Measurements from ENCODE around the gene CCDC167. TPM values are rescaled to one million over a fixed set of nuclear protein-coding genes. Genes with fewer than 3 reads are reported as not detected.
A peak's percentile ranks its signal among the peaks of the same experiment; 100 is the strongest.

The CCDC167 gene
- total RNA-seq, 1 experiment from 2014 or later = 31.1 TPM

- in situ Hi-C loops (cut with HindIII; ENCODE audit: low pct_unique_long_range_greater_than_20kb, low sequenced_read_pairs) = no loop called here
- no peak for DNase-seq (ENCODE audit: low read depth, low spot score)
These were observed 558 bp upstream of the CCDC167 start for GRCh38 chr6:37500294-37500608.

- DNase-seq (ENCODE audit: low read depth, low spot score) = no peak
- in situ Hi-C loops (cut with HindIII; ENCODE audit: low pct_unique_long_range_greater_than_20kb, low sequenced_read_pairs) = no loop called here
These were observed 2.5 kb downstream of the CCDC167 start for GRCh38 chr6:37496951-37497885.

- DNase-seq (ENCODE audit: low read depth, low spot score) = no peak
- in situ Hi-C loops (cut with HindIII; ENCODE audit: low pct_unique_long_range_greater_than_20kb, low sequenced_read_pairs) = no loop called here
These were observed 4.3 kb downstream of the CCDC167 start for GRCh38 chr6:37495244-37495934.

- in situ Hi-C loops (cut with HindIII; ENCODE audit: low pct_unique_long_range_greater_than_20kb, low sequenced_read_pairs) = no loop called here
- no peak for DNase-seq (ENCODE audit: low read depth, low spot score)
These were observed 6.1 kb downstream of the CCDC167 start for GRCh38 chr6:37493661-37493995.

- in situ Hi-C loops (cut with HindIII; ENCODE audit: low pct_unique_long_range_greater_than_20kb, low sequenced_read_pairs) = no loop called here
- DNase-seq (ENCODE audit: low read depth, low spot score) = no peak
These were observed 6.6 kb downstream of the CCDC167 start for GRCh38 chr6:37492991-37493660.

- in situ Hi-C loops (cut with HindIII; ENCODE audit: low pct_unique_long_range_greater_than_20kb, low sequenced_read_pairs) = no loop called here
- DNase-seq (ENCODE audit: low read depth, low spot score) = no peak
These were observed 7.3 kb downstream of the CCDC167 start for GRCh38 chr6:37492236-37492972.

- in situ Hi-C loops (cut with HindIII; ENCODE audit: low pct_unique_long_range_greater_than_20kb, low sequenced_read_pairs) = no loop called here
- no peak for DNase-seq (ENCODE audit: low read depth, low spot score)
These were observed 7.9 kb downstream of the CCDC167 start for GRCh38 chr6:37491830-37492208.

GRCh38 chr6:37491171-37491829 lies 8.4 kb downstream of the CCDC167 start:
- no peak for DNase-seq (ENCODE audit: low read depth, low spot score)
- in situ Hi-C loops (cut with HindIII; ENCODE audit: low pct_unique_long_range_greater_than_20kb, low sequenced_read_pairs) = no loop called here

- in situ Hi-C loops (cut with HindIII; ENCODE audit: low pct_unique_long_range_greater_than_20kb, low sequenced_read_pairs) = no loop called here
- no peak for DNase-seq (ENCODE audit: low read depth, low spot score)
These were observed 9.0 kb downstream of the CCDC167 start for GRCh38 chr6:37490536-37491170.

GRCh38 chr6:37489697-37490336 lies 9.9 kb downstream of the CCDC167 start:
- no peak for DNase-seq (ENCODE audit: low read depth, low spot score)
- in situ Hi-C loops (cut with HindIII; ENCODE audit: low pct_unique_long_range_greater_than_20kb, low sequenced_read_pairs) = no loop called here

- in situ Hi-C loops (cut with HindIII; ENCODE audit: low pct_unique_long_range_greater_than_20kb, low sequenced_read_pairs) = no loop called here
- DNase-seq (ENCODE audit: low read depth, low spot score) = no peak
These were observed 11.2 kb downstream of the CCDC167 start for GRCh38 chr6:37488476-37488875.

GRCh38 chr6:37487591-37488380 lies 11.9 kb downstream of the CCDC167 start:
- in situ Hi-C loops (cut with HindIII; ENCODE audit: low pct_unique_long_range_greater_than_20kb, low sequenced_read_pairs) = no loop called here
- no peak for DNase-seq (ENCODE audit: low read depth, low spot score)

- in situ Hi-C loops (cut with HindIII; ENCODE audit: low pct_unique_long_range_greater_than_20kb, low sequenced_read_pairs) = no loop called here
These were observed 13.4 kb downstream of the CCDC167 start for GRCh38 chr6:37486121-37486839.

GRCh38 chr6:37485291-37485702 lies 14.4 kb downstream of the CCDC167 start:
- in situ Hi-C loops (cut with HindIII; ENCODE audit: low pct_unique_long_range_greater_than_20kb, low sequenced_read_pairs) = no loop called here
- peak; percentile 24 for DNase-seq (ENCODE audit: low read depth, low spot score)

More at GRCh38 chr6:37486121-37486839, 13.4 kb downstream of the CCDC167 start:
- DNase-seq (ENCODE audit: low read depth, low spot score) = no peak

GRCh38 chr6:37484786-37485170 lies 14.9 kb downstream of the CCDC167 start:
- in situ Hi-C loops (cut with HindIII; ENCODE audit: low pct_unique_long_range_greater_than_20kb, low sequenced_read_pairs) = no loop called here
- no peak for DNase-seq (ENCODE audit: low read depth, low spot score)

All from SK-MEL-5 (cell line).